GM12875 (cell line): ENCODE data around the gene GGT6.

Experiments
- H3K4me3 ChIP-seq: one replicate; pipeline ENCODE4 v1.5.1; 2011; ENCODE audit warnings: low read depth, low read length, control low read depth
- CTCF ChIP-seq: IDR thresholded peaks from 2 replicates; pipeline ENCODE4 v1.5.1; 2011; ENCODE audit warnings: low read depth, mild to moderate bottlenecking, control low read depth, inconsistent platforms, low read length, moderate library complexity, borderline replicate concordance; ENCODE audit not compliant: insufficient read depth

The GGT6 gene

GRCh38 chr17:4536742-4537411, 23.5 kb downstream of the GGT6 start:
- H3K4me3 ChIP-seq, result no peak overlapping the region
- TF ChIP-seq CTCF, result no peak

GRCh38 chr17:4536259-4536741, 24.1 kb downstream of the GGT6 start:
- no peak overlapping the region for H3K4me3 ChIP-seq
- TF ChIP-seq CTCF, result no peak

GRCh38 chr17:4535667-4536258, 24.6 kb downstream of the GGT6 start:
- no peak overlapping the region for H3K4me3 ChIP-seq
- TF ChIP-seq CTCF, result no peak

GRCh38 chr17:4534928-4535666, 25.3 kb downstream of the GGT6 start:
- no peak overlapping the region for H3K4me3 ChIP-seq
- TF ChIP-seq CTCF, result no peak

- no peak overlapping the region for H3K4me3 ChIP-seq
- no peak for TF ChIP-seq CTCF
Observed at GRCh38 chr17:4534515-4534914, 25.9 kb downstream of the GGT6 start.

- no peak for TF ChIP-seq CTCF
- H3K4me3 ChIP-seq, result no peak overlapping the region
Observed at GRCh38 chr17:4533523-4534504, 26.6 kb downstream of the GGT6 start.
